Liver (tissue), 9 donors: ENCODE measurements around the gene SLCO2A1. TPM values are rescaled to one million over a fixed set of nuclear protein-coding genes. Genes with fewer than 3 reads are reported as not detected.

Experiments used
- DNase-seq: peaks from one replicate; pipeline ENCODE4 v3.0.0-alpha.2; 2017; ENCODE audit warnings: low spot score
- H3K27ac ChIP-seq, 2 donors: one replicate each; pipeline ENCODE4 v1.7.0; 2013; ENCODE audit warnings: inconsistent platforms in 2 of 2, low read length in 2 of 2, control low read depth in 1 of 2, low read depth in 1 of 2, mild to moderate bottlenecking in 1 of 2
- H3K27me3 ChIP-seq, 4 donors: one replicate each; pipeline versions ENCODE4 v1.6.1 to v1.7.0; 2013; ENCODE audit warnings: low read length in 3 of 4, inconsistent platforms in 1 of 4, mild to moderate bottlenecking in 1 of 4, moderate library complexity in 1 of 4; ENCODE audit not compliant: control insufficient read depth in 4 of 4, insufficient read depth in 4 of 4
- H3K36me3 ChIP-seq, 4 donors: one replicate each; pipeline versions ENCODE4 v1.6.1 to v1.7.0; 2013; ENCODE audit warnings: low read length in 3 of 4, mild to moderate bottlenecking in 3 of 4, low read depth in 1 of 4, moderate library complexity in 1 of 4; ENCODE audit not compliant: control insufficient read depth in 4 of 4, insufficient read depth in 3 of 4
- H3K4me1 ChIP-seq, 4 donors: one replicate each; pipeline versions ENCODE4 v1.6.1 to v1.7.0; 2013; ENCODE audit warnings: low read length in 3 of 4, mild to moderate bottlenecking in 3 of 4, moderate library complexity in 1 of 4; ENCODE audit not compliant: control insufficient read depth in 4 of 4, insufficient read depth in 4 of 4
- H3K4me3 ChIP-seq, 3 donors: one replicate each; pipeline versions ENCODE4 v1.6.1 to v1.7.0; 2013; ENCODE audit warnings: low read length in 3 of 3, control low read depth in 1 of 3, low read depth in 1 of 3, mild to moderate bottlenecking in 1 of 3
- H3K9ac ChIP-seq, 2 donors: one replicate each; pipeline ENCODE4 v1.7.0; 2013; ENCODE audit warnings: low read length in 2 of 2, mild to moderate bottlenecking in 2 of 2, moderate library complexity in 2 of 2, control low read depth in 1 of 2, low read depth in 1 of 2
- H3K9me3 ChIP-seq, 4 donors: one replicate each; pipeline versions ENCODE4 v1.6.1 to v1.7.0; 2013; ENCODE audit warnings: low read length in 3 of 4; ENCODE audit not compliant: control insufficient read depth in 4 of 4
- EGR1 ChIP-seq, 2 donors: IDR thresholded peaks; 2 replicates each; pipeline ENCODE4 v1.6.1; 2016 to 2018; ENCODE audit warnings: antibody characterized with exemption in 2 of 2, low read depth in 2 of 2
- FOXA1 ChIP-seq: IDR thresholded peaks from 2 replicates; pipeline ENCODE4 v1.6.1; 2016; ENCODE audit warnings: antibody characterized with exemption
- FOXA2 ChIP-seq: IDR thresholded peaks from 2 replicates; pipeline ENCODE4 v1.6.1; 2016; ENCODE audit warnings: antibody characterized with exemption
- GABPA ChIP-seq, 2 donors: IDR thresholded peaks in 1 of 2; conservative IDR thresholded peaks in 1 of 2; 2 replicates each; pipeline ENCODE4 v1.6.1; 2016; ENCODE audit warnings: antibody characterized with exemption in 2 of 2, mild to moderate bottlenecking in 1 of 2, moderate library complexity in 1 of 2
- HNF4A ChIP-seq, 2 donors: conservative IDR thresholded peaks; 2 replicates each; pipeline ENCODE4 v1.6.1; 2016; ENCODE audit warnings: antibody characterized with exemption in 2 of 2, mild to moderate bottlenecking in 2 of 2
- HNF4G ChIP-seq: IDR thresholded peaks from 2 replicates; pipeline ENCODE4 v1.6.1; 2016; ENCODE audit warnings: antibody characterized with exemption
- JUND ChIP-seq, 2 donors: IDR thresholded peaks; 2 replicates each; pipeline ENCODE4 v1.6.1; 2016; ENCODE audit warnings: antibody characterized with exemption in 2 of 2
- MAX ChIP-seq: IDR thresholded peaks from 2 replicates; pipeline ENCODE4 v1.6.1; 2016; ENCODE audit warnings: antibody characterized with exemption
- NR2F2 ChIP-seq: IDR thresholded peaks from 2 replicates; pipeline ENCODE4 v1.6.1; 2016; ENCODE audit warnings: antibody characterized with exemption
- RAD21 ChIP-seq, 2 donors: IDR thresholded peaks; 2 replicates each; pipeline ENCODE4 v1.6.1; 2016; ENCODE audit warnings: antibody characterized with exemption in 2 of 2, mild to moderate bottlenecking in 2 of 2
- RXRA ChIP-seq, 2 donors: IDR thresholded peaks; 2 replicates each; pipeline ENCODE4 v1.6.1; 2017 to 2018; ENCODE audit warnings: antibody characterized with exemption in 2 of 2, mild to moderate bottlenecking in 1 of 2
- SP1 ChIP-seq: IDR thresholded peaks from 2 replicates; pipeline ENCODE4 v1.6.1; 2018; ENCODE audit warnings: antibody characterized with exemption, mild to moderate bottlenecking
- TAF1 ChIP-seq: conservative IDR thresholded peaks from 2 replicates; pipeline ENCODE4 v1.6.1; 2016; ENCODE audit warnings: antibody characterized with exemption, mild to moderate bottlenecking
- YY1 ChIP-seq: IDR thresholded peaks from 2 replicates; pipeline ENCODE4 v1.6.1; 2016; ENCODE audit warnings: antibody characterized with exemption, mild to moderate bottlenecking
- ZBTB33 ChIP-seq: IDR thresholded peaks from 2 replicates; pipeline ENCODE4 v1.6.1; 2016; ENCODE audit warnings: antibody characterized with exemption
- WGBS: extraction: QIAGEN DNeasy Blood & Tissue Kit; methylation state at CpG from one replicate; pipeline ENCODE4 v1.1.7; 2013; 5-methylcytosine and 5-hydroxymethylcytosine counted together
- polyA plus RNA-seq, 2 donors: library from polyadenylated mRNA; stranded (reverse) in 1 of 2; unstranded in 1 of 2; fragments of 200-250 nt in 1 of 2; fragments of >200 nt in 1 of 2; fragmentation: Nextera tagmentation in 1 of 2; extraction: Ambion mirVana in 1 of 2; gene quantifications; one replicate each; pipeline versions ENCODE4 v1.2.1 to v1.2.3, GENCODE V29; 2013 to 2015
- total RNA-seq, 2 donors: library from RNA; depleted of rRNA; stranded (reverse); fragments of >200 nt; gene quantifications; one replicate each; pipeline ENCODE4 v1.2.3, GENCODE V29; 2014
- TF ChIP-seq, protein P1 (sequence below): IDR thresholded peaks from 2 replicates; pipeline ENCODE4 v1.6.1; 2016; ENCODE audit warnings: antibody characterized with exemption, mild to moderate bottlenecking
- TF ChIP-seq, protein P2 (sequence below): fragments of 150-350 bp; IDR thresholded peaks from 2 replicates; pipeline ENCODE4 v1.5.1; 2017; ENCODE audit warnings: improper control_type of control experiment, low read depth, low read length; ENCODE audit not compliant: missing input control
- TF ChIP-seq, protein P3 (sequence below): IDR thresholded peaks from 2 replicates; pipeline ENCODE4 v1.6.1; 2016; ENCODE audit warnings: antibody characterized with exemption
- donor health status: healthy.
- donor health status: healthy.
- donor health status: healthy.
- donor health status: healthy.
- donor health status: healthy.

The SLCO2A1 gene
- total and polyA plus RNA-seq, 4 donors: 0.56 to 3.1 (median 2.2) TPM

GRCh38 chr3:134054881-134055280, 25.2 kb upstream of the SLCO2A1 start:
- 84% methylated on average over 3 of the region's 3 CpGs for WGBS
- no peak overlapping the region for H3K9ac ChIP-seq
- H3K27me3 ChIP-seq: no peaks in the 10 kb centered on the region
- no peaks in the 10 kb centered on the region for H3K9me3 ChIP-seq
- TF ChIP-seq JUND (IDR thresholded peaks at IDR 0.05) (no peak), MAX (no peak), HNF4A (conservative IDR thresholded peaks at IDR 0.05) (no peak), EGR1 (IDR thresholded peaks at IDR 0.05; ENCODE audit: low read depth in 2 of 2) (no peak), YY1 (no peak), TAF1 (no peak), RXRA (IDR thresholded peaks at IDR 0.05) (no peak), NR2F2 (no peak), GABPA (IDR thresholded peaks at IDR 0.05 in 1 of 2, conservative IDR thresholded peaks at IDR 0.05 in 1 of 2) (no peak), FOXA2 (no peak), FOXA1 (no peak), HNF4G (no peak), SP1 (no peak), RAD21 (IDR thresholded peaks at IDR 0.05) (no peak), ZBTB33 (no peak)
- TF ChIP-seq, protein P1, sequence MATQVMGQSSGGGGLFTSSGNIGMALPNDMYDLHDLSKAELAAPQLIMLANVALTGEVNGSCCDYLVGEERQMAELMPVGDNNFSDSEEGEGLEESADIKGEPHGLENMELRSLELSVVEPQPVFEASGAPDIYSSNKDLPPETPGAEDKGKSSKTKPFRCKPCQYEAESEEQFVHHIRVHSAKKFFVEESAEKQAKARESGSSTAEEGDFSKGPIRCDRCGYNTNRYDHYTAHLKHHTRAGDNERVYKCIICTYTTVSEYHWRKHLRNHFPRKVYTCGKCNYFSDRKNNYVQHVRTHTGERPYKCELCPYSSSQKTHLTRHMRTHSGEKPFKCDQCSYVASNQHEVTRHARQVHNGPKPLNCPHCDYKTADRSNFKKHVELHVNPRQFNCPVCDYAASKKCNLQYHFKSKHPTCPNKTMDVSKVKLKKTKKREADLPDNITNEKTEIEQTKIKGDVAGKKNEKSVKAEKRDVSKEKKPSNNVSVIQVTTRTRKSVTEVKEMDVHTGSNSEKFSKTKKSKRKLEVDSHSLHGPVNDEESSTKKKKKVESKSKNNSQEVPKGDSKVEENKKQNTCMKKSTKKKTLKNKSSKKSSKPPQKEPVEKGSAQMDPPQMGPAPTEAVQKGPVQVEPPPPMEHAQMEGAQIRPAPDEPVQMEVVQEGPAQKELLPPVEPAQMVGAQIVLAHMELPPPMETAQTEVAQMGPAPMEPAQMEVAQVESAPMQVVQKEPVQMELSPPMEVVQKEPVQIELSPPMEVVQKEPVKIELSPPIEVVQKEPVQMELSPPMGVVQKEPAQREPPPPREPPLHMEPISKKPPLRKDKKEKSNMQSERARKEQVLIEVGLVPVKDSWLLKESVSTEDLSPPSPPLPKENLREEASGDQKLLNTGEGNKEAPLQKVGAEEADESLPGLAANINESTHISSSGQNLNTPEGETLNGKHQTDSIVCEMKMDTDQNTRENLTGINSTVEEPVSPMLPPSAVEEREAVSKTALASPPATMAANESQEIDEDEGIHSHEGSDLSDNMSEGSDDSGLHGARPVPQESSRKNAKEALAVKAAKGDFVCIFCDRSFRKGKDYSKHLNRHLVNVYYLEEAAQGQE: no peak
- TF ChIP-seq, protein P2, sequence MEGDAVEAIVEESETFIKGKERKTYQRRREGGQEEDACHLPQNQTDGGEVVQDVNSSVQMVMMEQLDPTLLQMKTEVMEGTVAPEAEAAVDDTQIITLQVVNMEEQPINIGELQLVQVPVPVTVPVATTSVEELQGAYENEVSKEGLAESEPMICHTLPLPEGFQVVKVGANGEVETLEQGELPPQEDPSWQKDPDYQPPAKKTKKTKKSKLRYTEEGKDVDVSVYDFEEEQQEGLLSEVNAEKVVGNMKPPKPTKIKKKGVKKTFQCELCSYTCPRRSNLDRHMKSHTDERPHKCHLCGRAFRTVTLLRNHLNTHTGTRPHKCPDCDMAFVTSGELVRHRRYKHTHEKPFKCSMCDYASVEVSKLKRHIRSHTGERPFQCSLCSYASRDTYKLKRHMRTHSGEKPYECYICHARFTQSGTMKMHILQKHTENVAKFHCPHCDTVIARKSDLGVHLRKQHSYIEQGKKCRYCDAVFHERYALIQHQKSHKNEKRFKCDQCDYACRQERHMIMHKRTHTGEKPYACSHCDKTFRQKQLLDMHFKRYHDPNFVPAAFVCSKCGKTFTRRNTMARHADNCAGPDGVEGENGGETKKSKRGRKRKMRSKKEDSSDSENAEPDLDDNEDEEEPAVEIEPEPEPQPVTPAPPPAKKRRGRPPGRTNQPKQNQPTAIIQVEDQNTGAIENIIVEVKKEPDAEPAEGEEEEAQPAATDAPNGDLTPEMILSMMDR: no peak
- TF ChIP-seq, protein P3, sequence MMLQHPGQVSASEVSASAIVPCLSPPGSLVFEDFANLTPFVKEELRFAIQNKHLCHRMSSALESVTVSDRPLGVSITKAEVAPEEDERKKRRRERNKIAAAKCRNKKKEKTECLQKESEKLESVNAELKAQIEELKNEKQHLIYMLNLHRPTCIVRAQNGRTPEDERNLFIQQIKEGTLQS: no peak
- DNase-seq: no peak
- H3K4me1 ChIP-seq: no peaks in the 10 kb centered on the region
- no peak overlapping the region for H3K27ac ChIP-seq
- no peak overlapping the region for H3K4me3 ChIP-seq
- H3K36me3 ChIP-seq: no peaks in the 10 kb centered on the region
